GM18868 (cell line): ENCODE data around the gene BCO1.

Source experiments
- ATAC-seq: cut with Tn5 transposase; IDR thresholded peaks from one replicate; pipeline ENCODE4 v1.9.1; 2021; ENCODE audit warnings: mild to moderate bottlenecking, moderate library complexity; ENCODE audit not compliant: unreplicated experiment

The BCO1 gene

GRCh38 chr16:81275064-81275532, 36.6 kb downstream of the BCO1 start:
- ATAC-seq: no peak

- no peak for ATAC-seq
These were observed 37.3 kb downstream of the BCO1 start for GRCh38 chr16:81275795-81276194.

- no peak for ATAC-seq
These were observed 37.8 kb downstream of the BCO1 start for GRCh38 chr16:81276323-81276722.

GRCh38 chr16:81277541-81278080, 39.1 kb downstream of the BCO1 start:
- no peak for ATAC-seq

GRCh38 chr16:81278526-81278925, 40.0 kb downstream of the BCO1 start:
- no peak for ATAC-seq

- no peak for ATAC-seq
These were observed 40.9 kb downstream of the BCO1 start for GRCh38 chr16:81279392-81279791.

- ATAC-seq: no peak
These were observed 41.9 kb downstream of the BCO1 start for GRCh38 chr16:81280393-81280792.

GRCh38 chr16:81283044-81283443, 44.6 kb downstream of the BCO1 start:
- no peak for ATAC-seq

GRCh38 chr16:81284995-81285600, 46.6 kb downstream of the BCO1 start:
- ATAC-seq: no peak

- no peak for ATAC-seq
These were observed 47.7 kb downstream of the BCO1 start for GRCh38 chr16:81286190-81286589.

GRCh38 chr16:81291117-81291516, 52.6 kb downstream of the BCO1 start:
- no peak for ATAC-seq

- no peak for ATAC-seq
These were observed 54.4 kb downstream of the BCO1 start for GRCh38 chr16:81292936-81293335.

- ATAC-seq: no peak
These were observed 55.7 kb downstream of the BCO1 start for GRCh38 chr16:81293909-81294802.

- no peak for ATAC-seq
These were observed 58.1 kb downstream of the BCO1 start for GRCh38 chr16:81296631-81297030.

GRCh38 chr16:81307770-81308169, 69.3 kb downstream of the BCO1 start:
- no peak for ATAC-seq

GRCh38 chr16:81310045-81310644, 71.7 kb downstream of the BCO1 start:
- ATAC-seq: no peak

GRCh38 chr16:81311762-81312161, 73.3 kb downstream of the BCO1 start:
- no peak for ATAC-seq

- ATAC-seq: no peak
These were observed 75.5 kb downstream of the BCO1 start for GRCh38 chr16:81313701-81314602.

- ATAC-seq: peak; percentile 96
These were observed 76.2 kb downstream of the BCO1 start, which contains the start of gene GAN for GRCh38 chr16:81314603-81315270. TSS of gene GAN (plus strand) at chr16:81314962. CDS start at chr16:81315114, 152 bp downstream.
